ENCODE data around the gene NDUFB10.

DNA sequence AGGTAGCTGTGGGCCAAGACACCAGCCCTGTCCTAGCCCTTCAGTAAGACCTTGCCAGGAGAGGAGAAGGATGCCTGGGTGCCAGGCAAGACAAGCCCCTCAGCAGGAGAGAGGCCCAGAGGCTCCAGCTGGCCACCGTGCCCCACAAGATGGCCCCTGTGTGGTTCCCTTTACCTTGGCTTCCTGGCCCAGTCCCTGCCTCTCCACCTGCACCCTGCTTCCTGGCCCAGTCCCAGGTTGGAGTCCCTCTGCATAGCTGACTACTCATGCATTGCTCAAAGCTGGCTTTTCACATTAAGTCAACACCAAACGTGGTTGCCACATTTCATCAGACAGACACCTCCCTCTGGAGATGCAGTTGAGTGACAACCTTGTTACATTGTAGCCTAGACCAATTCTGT is 34.4 kb downstream of the NDUFB10 start:
- TF ChIP-seq FOXM1 (IDR thresholded peaks at IDR 0.05; ENCODE audit: borderline replicate concordance) (no peak), ZNF384 (IDR thresholded peaks at IDR 0.05) (no peak), FOXA1 (IDR thresholded peaks at IDR 0.05) (no peak), HDGF (IDR thresholded peaks at IDR 0.05; ENCODE audit: borderline replicate concordance) (no peak), SP1 (IDR thresholded peaks at IDR 0.05) (no peak)
- TF ChIP-seq, protein P1, sequence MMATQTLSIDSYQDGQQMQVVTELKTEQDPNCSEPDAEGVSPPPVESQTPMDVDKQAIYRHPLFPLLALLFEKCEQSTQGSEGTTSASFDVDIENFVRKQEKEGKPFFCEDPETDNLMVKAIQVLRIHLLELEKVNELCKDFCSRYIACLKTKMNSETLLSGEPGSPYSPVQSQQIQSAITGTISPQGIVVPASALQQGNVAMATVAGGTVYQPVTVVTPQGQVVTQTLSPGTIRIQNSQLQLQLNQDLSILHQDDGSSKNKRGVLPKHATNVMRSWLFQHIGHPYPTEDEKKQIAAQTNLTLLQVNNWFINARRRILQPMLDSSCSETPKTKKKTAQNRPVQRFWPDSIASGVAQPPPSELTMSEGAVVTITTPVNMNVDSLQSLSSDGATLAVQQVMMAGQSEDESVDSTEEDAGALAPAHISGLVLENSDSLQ (IDR thresholded peaks at IDR 0.05), result no peak

Measured in HEK293T (cell line).